ENCODE data around the gene WDR64.
"Not testable (repeated sequence)": the region's sequence is repeated elsewhere in the genome, so short reads cannot be mapped to it uniquely, and the experiment has no call there.

GRCh38 chr1:241681861-241682448 lies 29.9 kb downstream of the WDR64 start:
- TF ChIP-seq, protein P1, sequence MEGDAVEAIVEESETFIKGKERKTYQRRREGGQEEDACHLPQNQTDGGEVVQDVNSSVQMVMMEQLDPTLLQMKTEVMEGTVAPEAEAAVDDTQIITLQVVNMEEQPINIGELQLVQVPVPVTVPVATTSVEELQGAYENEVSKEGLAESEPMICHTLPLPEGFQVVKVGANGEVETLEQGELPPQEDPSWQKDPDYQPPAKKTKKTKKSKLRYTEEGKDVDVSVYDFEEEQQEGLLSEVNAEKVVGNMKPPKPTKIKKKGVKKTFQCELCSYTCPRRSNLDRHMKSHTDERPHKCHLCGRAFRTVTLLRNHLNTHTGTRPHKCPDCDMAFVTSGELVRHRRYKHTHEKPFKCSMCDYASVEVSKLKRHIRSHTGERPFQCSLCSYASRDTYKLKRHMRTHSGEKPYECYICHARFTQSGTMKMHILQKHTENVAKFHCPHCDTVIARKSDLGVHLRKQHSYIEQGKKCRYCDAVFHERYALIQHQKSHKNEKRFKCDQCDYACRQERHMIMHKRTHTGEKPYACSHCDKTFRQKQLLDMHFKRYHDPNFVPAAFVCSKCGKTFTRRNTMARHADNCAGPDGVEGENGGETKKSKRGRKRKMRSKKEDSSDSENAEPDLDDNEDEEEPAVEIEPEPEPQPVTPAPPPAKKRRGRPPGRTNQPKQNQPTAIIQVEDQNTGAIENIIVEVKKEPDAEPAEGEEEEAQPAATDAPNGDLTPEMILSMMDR (conservative IDR thresholded peaks at IDR 0.05; ENCODE audit: low read depth, low read length) = not testable (repeated sequence)
- not testable (repeated sequence) for TF ChIP-seq EZH2 (IDR thresholded peaks at IDR 0.05; ENCODE audit: borderline replicate concordance, low read depth, low read length, poor library complexity, severe bottlenecking)

Measured in A673 (cell line).